Stimulated activated CD8-positive, alpha-beta memory T cell treated with anti-CD3 and anti-CD28 coated beads, Interleukin-15, amount 100 ng/mL, for 24 hours (primary cell): ENCODE data around the gene HPX.

ENCODE experiments used
- DNase-seq: peaks from one replicate; pipeline ENCODE4 v3.0.0-alpha.2; 2020; ENCODE audit warnings: low read depth

Gene HPX

GRCh38 chr11:6440906-6441358 is at the start of gene HPX:
Gene HPX (minus strand): TSS chr11:6440987. CDS start chr11:6440963, 24 bp downstream.
- no peak for DNase-seq

- DNase-seq = no peak
Measured at GRCh38 chr11:6489306-6489705, 48.5 kb upstream of the HPX start.

- no peak for DNase-seq
Measured at GRCh38 chr11:6488821-6489220, 48.0 kb upstream of the HPX start.

- DNase-seq = no peak
Measured at GRCh38 chr11:6488342-6488741, 47.6 kb upstream of the HPX start.

GRCh38 chr11:6486938-6487337 is 46.2 kb upstream of the HPX start:
- DNase-seq = no peak

- no peak for DNase-seq
Measured at GRCh38 chr11:6486256-6486655, 45.5 kb upstream of the HPX start.

GRCh38 chr11:6485661-6486060 is 44.9 kb upstream of the HPX start:
- DNase-seq = no peak

GRCh38 chr11:6483015-6483414 is 42.2 kb upstream of the HPX start:
- DNase-seq = no peak

- no peak for DNase-seq
Measured at GRCh38 chr11:6482441-6482840, 41.7 kb upstream of the HPX start.

- no peak for DNase-seq
Measured at GRCh38 chr11:6481924-6482275, 41.1 kb upstream of the HPX start.

GRCh38 chr11:6481012-6481923 is 40.5 kb upstream of the HPX start, which contains the start of the genes ARFIP2 and TIMM10B:
Gene ARFIP2 (minus strand): TSS chr11:6481331. CDS start chr11:6480421, 910 bp downstream.
Gene TIMM10B (plus strand): TSS chr11:6481501. CDS start chr11:6481517, 16 bp downstream.
- peak; percentile 89 for DNase-seq

- DNase-seq = no peak
Measured at GRCh38 chr11:6480299-6480914, 39.6 kb upstream of the HPX start.

- no peak for DNase-seq
Measured at GRCh38 chr11:6476571-6476970, 35.8 kb upstream of the HPX start.

- DNase-seq = no peak
Measured at GRCh38 chr11:6475936-6476335, 35.1 kb upstream of the HPX start.

- DNase-seq = no peak
Measured at GRCh38 chr11:6474806-6475500, 34.2 kb upstream of the HPX start.

GRCh38 chr11:6474413-6474792 is 33.6 kb upstream of the HPX start:
- no peak for DNase-seq

- peak; percentile 47 for DNase-seq
Measured at GRCh38 chr11:6473451-6474412, 32.9 kb upstream of the HPX start, which contains the start of gene TRIM3. Gene TRIM3 (minus strand): TSS chr11:6473941. CDS start chr11:6465695, 8,246 bp downstream.

- no peak for DNase-seq
Measured at GRCh38 chr11:6472934-6473333, 32.1 kb upstream of the HPX start.

GRCh38 chr11:6469599-6469998 is 28.8 kb upstream of the HPX start:
- DNase-seq = no peak

- no peak for DNase-seq
Measured at GRCh38 chr11:6468712-6469495, 28.1 kb upstream of the HPX start.

GRCh38 chr11:6459099-6459450 is 18.3 kb upstream of the HPX start:
- no peak for DNase-seq
